Smooth muscle cell (in vitro differentiated cells): Measurements from ENCODE around the gene FAM174B. TPM values are rescaled to one million over a fixed set of nuclear protein-coding genes. Genes with fewer than 3 reads are reported as not detected.

Source experiments
- DNase-seq: peaks from one replicate; lab custom pipeline; 2025; ENCODE audit not compliant: unreplicated experiment; lab: John Stamatoyannopoulos, UW
- H2AFZ ChIP-seq: fragments of 200-600 bp; sonication (generic); 2 replicates; pipeline ENCODE4 v1.6.0; 2016; ENCODE audit warnings: antibody characterized with exemption, low read depth, mild to moderate bottlenecking
- H3F3A ChIP-seq: fragments of 200-600 bp; sonication (generic); 2 replicates; pipeline ENCODE4 v1.6.0; 2017; ENCODE audit warnings: antibody characterized with exemption, low read depth
- H3K27ac ChIP-seq: fragments of 200-600 bp; sonication (generic); 2 replicates; pipeline ENCODE4 v1.5.1; 2016; ENCODE audit warnings: low read depth, mild to moderate bottlenecking
- H3K27me3 ChIP-seq: fragments of 200-600 bp; sonication (generic); 2 replicates; pipeline ENCODE4 v1.6.1; 2016; ENCODE audit warnings: low read depth, mild to moderate bottlenecking
- H3K36me3 ChIP-seq: fragments of 200-600 bp; sonication (generic); 2 replicates; pipeline ENCODE4 v1.5.1; 2016; ENCODE audit warnings: low read depth
- H3K4me1 ChIP-seq: fragments of 200-600 bp; sonication (generic); 2 replicates; pipeline ENCODE4 v1.5.1; 2016; ENCODE audit warnings: low read depth
- H3K4me2 ChIP-seq: fragments of 200-600 bp; sonication (generic); 2 replicates; pipeline ENCODE4 v1.6.0; 2016; ENCODE audit warnings: mild to moderate bottlenecking
- H3K4me3 ChIP-seq: fragments of 200-600 bp; sonication (generic); 2 replicates; pipeline ENCODE4 v1.5.1; 2016; ENCODE audit warnings: mild to moderate bottlenecking
- H3K79me2 ChIP-seq: fragments of 200-600 bp; sonication (generic); 2 replicates; pipeline ENCODE4 v1.6.0; 2016; ENCODE audit warnings: low read depth, mild to moderate bottlenecking
- H3K9ac ChIP-seq: fragments of 200-600 bp; sonication (generic); 2 replicates; pipeline ENCODE4 v1.6.0; 2016; ENCODE audit warnings: low read depth
- H3K9me3 ChIP-seq: fragments of 200-600 bp; sonication (generic); replicated peaks from 2 replicates; pipeline ENCODE4 v1.5.1; 2016; ENCODE audit warnings: low read depth
- H4K20me1 ChIP-seq: fragments of 200-600 bp; sonication (generic); 2 replicates; pipeline ENCODE4 v1.6.0; 2016; ENCODE audit warnings: low read depth
- CTCF ChIP-seq: fragments of 200-600 bp; sonication (generic); IDR thresholded peaks from 2 replicates; pipeline ENCODE4 v1.5.1; 2017; ENCODE audit warnings: borderline replicate concordance, mild to moderate bottlenecking, antibody characterized with exemption; ENCODE audit not compliant: insufficient read depth, poor library complexity, severe bottlenecking
- WGBS: methylation state at CpG from one replicate; pipeline ENCODE4 v1.1.7; 2016; ENCODE audit warnings: low lambda C conversion rate; 5-methylcytosine and 5-hydroxymethylcytosine counted together
- polyA plus RNA-seq: library from polyadenylated mRNA; unstranded; fragments of >200 nt; fragmentation: Nextera tagmentation; extraction: Ambion mirVana; gene quantifications from 2 replicates; pipeline ENCODE4 v1.2.1, GENCODE V29; 2016
- total RNA-seq: library from RNA; depleted of rRNA; stranded (reverse); fragments of >200 nt; gene quantifications from 2 replicates; pipeline ENCODE4 v1.2.3, GENCODE V29; 2014

Gene FAM174B
- total and polyA plus RNA-seq, 2 experiments from 2014 or later, result 2.0 to 2.1 TPM

GRCh38 chr15:92682741-92683510 lies 27.4 kb upstream of the FAM174B start:
- no peak overlapping the region for H3K9ac ChIP-seq
- H3K9me3 ChIP-seq, result no peaks in the 10 kb centered on the region
- H3F3A ChIP-seq, result no peaks in the 10 kb centered on the region
- WGBS, result 74% methylated on average over 7 of the region's 7 CpGs
- no peak for TF ChIP-seq CTCF
- no peaks in the 10 kb centered on the region for H3K36me3 ChIP-seq
- peak overlapping the region; percentile 68 for H3K27ac ChIP-seq
- no peaks in the 10 kb centered on the region for H3K4me1 ChIP-seq
- no peak overlapping the region for H3K4me2 ChIP-seq
- no peak for DNase-seq
- H2AFZ ChIP-seq, result no peak overlapping the region
- H4K20me1 ChIP-seq, result no peaks in the 10 kb centered on the region
- H3K4me3 ChIP-seq, result no peak overlapping the region
- no peaks in the 10 kb centered on the region for H3K79me2 ChIP-seq
- no peaks in the 10 kb centered on the region for H3K27me3 ChIP-seq

- Histone ChIP-seq H3K79me2 (no peaks in the 10 kb centered on the region), H3K27me3 (no peaks in the 10 kb centered on the region), H3K9ac (no peak overlapping the region), H3K9me3 (no peaks in the 10 kb centered on the region), H3K4me1 (no peaks in the 10 kb centered on the region), H3K4me3 (no peak overlapping the region), H3F3A (no peaks in the 10 kb centered on the region), H4K20me1 (no peaks in the 10 kb centered on the region), H2AFZ (no peak overlapping the region), H3K27ac (peak overlapping the region; percentile 68), H3K4me2 (peak overlapping the region; percentile 20), H3K36me3 (no peaks in the 10 kb centered on the region)
- no peak for TF ChIP-seq CTCF
- WGBS, result 20% methylated on average over 3 of the region's 3 CpGs
- no peak for DNase-seq
Measured at GRCh38 chr15:92681141-92681631, 25.6 kb upstream of the FAM174B start.

GRCh38 chr15:92677999-92678398 lies 22.4 kb upstream of the FAM174B start:
- Histone ChIP-seq H4K20me1 (no peaks in the 10 kb centered on the region), H3K4me1 (no peaks in the 10 kb centered on the region), H3K9ac (no peak overlapping the region), H3K4me3 (no peak overlapping the region), H3K27me3 (no peaks in the 10 kb centered on the region), H3F3A (no peaks in the 10 kb centered on the region), H3K4me2 (peak overlapping the region; percentile 55), H3K9me3 (no peaks in the 10 kb centered on the region), H3K79me2 (no peaks in the 10 kb centered on the region), H2AFZ (no peak overlapping the region), H3K36me3 (no peaks in the 10 kb centered on the region), H3K27ac (no peak overlapping the region)
- no peak for DNase-seq
- no peak for TF ChIP-seq CTCF
- 46% methylated on average over 4 of the region's 4 CpGs for WGBS

- Histone ChIP-seq H3K4me2 (no peak overlapping the region), H3K4me1 (no peaks in the 10 kb centered on the region), H4K20me1 (no peaks in the 10 kb centered on the region), H3K9me3 (no peaks in the 10 kb centered on the region), H3F3A (no peaks in the 10 kb centered on the region), H3K27me3 (no peaks in the 10 kb centered on the region), H2AFZ (no peak overlapping the region), H3K27ac (no peak overlapping the region), H3K4me3 (no peak overlapping the region), H3K79me2 (no peaks in the 10 kb centered on the region), H3K36me3 (no peaks in the 10 kb centered on the region), H3K9ac (no peak overlapping the region)
- no peak for DNase-seq
- WGBS, result 47% methylated on average over 2 of the region's 2 CpGs
- no peak for TF ChIP-seq CTCF
Measured at GRCh38 chr15:92676561-92676960, 21.0 kb upstream of the FAM174B start.
